ENCODE results near the gene DYNC2I2.

DYNC2I2 gene

GRCh38 chr9:128621730-128622455, 34.8 kb downstream of the DYNC2I2 start:
- TF ChIP-seq CTCF (IDR thresholded peaks at IDR 0.05; ENCODE audit: low read depth, low read length) = no peak
- H3K4me3 ChIP-seq (ENCODE audit: low read depth, low read length) = no peak overlapping the region

- H3K4me3 ChIP-seq (ENCODE audit: low read depth, low read length) = no peak overlapping the region
- no peak for TF ChIP-seq CTCF (IDR thresholded peaks at IDR 0.05; ENCODE audit: low read depth, low read length)
These were observed 36.9 kb downstream of the DYNC2I2 start for GRCh38 chr9:128619779-128620178.

GRCh38 chr9:128619127-128619526, 37.5 kb downstream of the DYNC2I2 start:
- no peak for TF ChIP-seq CTCF (IDR thresholded peaks at IDR 0.05; ENCODE audit: low read depth, low read length)

GRCh38 chr9:128617943-128618342, 38.7 kb downstream of the DYNC2I2 start:
- no peak overlapping the region for H3K4me3 ChIP-seq (ENCODE audit: low read depth, low read length)
- no peak for TF ChIP-seq CTCF (IDR thresholded peaks at IDR 0.05; ENCODE audit: low read depth, low read length)

More at GRCh38 chr9:128619127-128619526, 37.5 kb downstream of the DYNC2I2 start:
- H3K4me3 ChIP-seq (ENCODE audit: low read depth, low read length) = no peak overlapping the region

GRCh38 chr9:128615571-128615970, 41.1 kb downstream of the DYNC2I2 start:
- no peak overlapping the region for H3K4me3 ChIP-seq (ENCODE audit: low read depth, low read length)
- TF ChIP-seq CTCF (IDR thresholded peaks at IDR 0.05; ENCODE audit: low read depth, low read length) = no peak

- no peak overlapping the region for H3K4me3 ChIP-seq (ENCODE audit: low read depth, low read length)
- TF ChIP-seq CTCF (IDR thresholded peaks at IDR 0.05; ENCODE audit: low read depth, low read length) = no peak
These were observed 41.9 kb downstream of the DYNC2I2 start for GRCh38 chr9:128614728-128615127.

- no peak for TF ChIP-seq CTCF (IDR thresholded peaks at IDR 0.05; ENCODE audit: low read depth, low read length)
- H3K4me3 ChIP-seq (ENCODE audit: low read depth, low read length) = no peak overlapping the region
These were observed 44.9 kb downstream of the DYNC2I2 start for GRCh38 chr9:128611600-128612394.

All from WI38 (cell line).